ENCODE results near the gene OR2L5. TPM values are rescaled to one million over a fixed set of nuclear protein-coding genes. Genes with fewer than 3 reads are reported as not detected.

OR2L5 gene
- total and polyA plus RNA-seq, 2 of the 13 experiments (the other 11 are each of a cell fraction or from before 2014, with no cell fraction given): not detected

GRCh38 chr1:248055261-248055660 is 41.8 kb downstream of the OR2L5 start:
- no TSS peak for BruUV-seq (replicated peaks)
- POLR2A ChIA-PET: no interaction called here
- Histone ChIP-seq H3K4me1 (ENCODE audit: insufficient read depth, low read length) (no peaks in the 10 kb centered on the region), H4K20me1 (ENCODE audit: insufficient read depth, low read length) (no peaks in the 10 kb centered on the region), H3K4me3 (replicated peaks in 1 of 3; ENCODE audit: insufficient read depth in 1 of 3, low read depth in 2 of 3, low read length in 3 of 3) (no peak overlapping the region), H2AFZ (ENCODE audit: low read length) (no peak overlapping the region), H3K79me2 (ENCODE audit: insufficient read depth, low read length) (no peaks in the 10 kb centered on the region), H3K27me3 (ENCODE audit: control insufficient read depth in 1 of 2, insufficient read depth in 2 of 2, low read length in 2 of 2) (no peaks in the 10 kb centered on the region), H3K36me3 (replicated peaks in 1 of 2; ENCODE audit: control insufficient read depth in 1 of 2, insufficient read depth in 2 of 2, low read length in 2 of 2) (no peaks in the 10 kb centered on the region), H3K4me2 (ENCODE audit: low read depth, low read length) (no peak overlapping the region), H3K27ac (ENCODE audit: extremely low read length, insufficient read depth, low read length) (no peak overlapping the region), H3K9ac (ENCODE audit: insufficient read depth, low read depth, low read length) (no peak overlapping the region), H3K9me3 (ENCODE audit: low read length) (peaks cover 80% of the 10 kb centered on the region)
- no peak for ATAC-seq
- TF ChIP-seq ZUFSP (CRISPR knock-in tag; IDR thresholded peaks at IDR 0.05; ENCODE audit: borderline replicate concordance) (no peak), ZNF501 (CRISPR knock-in tag; IDR thresholded peaks at IDR 0.05) (no peak), ZNF644 (CRISPR knock-in tag; IDR thresholded peaks at IDR 0.05; ENCODE audit: low read depth) (no peak)
- FAIRE-seq: no peak
- no peak for DNase-seq (ENCODE audit: low spot score)
- in situ Hi-C loops (cut with HindIII; ENCODE audit: extremely low pct_ligation_motif_present, low pct_unique_long_range_greater_than_20kb): no loop called here
- intact Hi-C loops (cut with micrococcal nuclease; ENCODE audit: unreplicated experiment): no loop called here
- CTCF ChIA-PET (ENCODE audit: low intra/inter-chr PET ratio, low total read pairs): no interaction called here
- WGBS (ENCODE audit: low lambda C conversion rate): 0% methylated on average over 2 of the region's 2 CpGs

DNA sequence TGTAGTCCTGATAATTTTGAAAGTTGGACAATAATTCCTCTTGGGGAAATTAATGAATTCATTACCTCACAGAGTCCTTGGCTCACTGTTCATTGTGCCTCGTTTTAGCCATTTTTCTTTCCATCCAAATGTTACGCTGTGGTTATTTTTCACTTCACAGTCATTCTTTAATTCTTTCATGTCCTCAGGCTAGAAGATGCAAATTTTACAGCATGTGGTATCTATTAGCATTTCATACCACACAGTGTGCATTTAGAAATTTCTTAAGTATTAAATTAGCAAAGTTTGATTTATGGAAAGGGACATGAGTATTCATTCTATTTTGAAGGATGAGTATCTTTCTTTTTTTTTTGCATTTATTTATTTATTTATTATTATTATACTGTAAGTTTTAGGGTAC is 51.6 kb downstream of the OR2L5 start:
- FAIRE-seq: no peak
- POLR2A ChIA-PET: no interaction called here
- TF ChIP-seq NCOA1 (CRISPR knock-in tag; IDR thresholded peaks at IDR 0.05) (no peak), ZNF350 (CRISPR knock-in tag; IDR thresholded peaks at IDR 0.05; ENCODE audit: borderline replicate concordance, low read depth) (no peak), ZNF143 (CRISPR knock-in tag; IDR thresholded peaks at IDR 0.05) (no peak), SMAD1 (CRISPR knock-in tag; IDR thresholded peaks at IDR 0.05; ENCODE audit: borderline replicate concordance, low read depth) (no peak), ATF4 (CRISPR knock-in tag; IDR thresholded peaks at IDR 0.05) (no peak), SALL2 (CRISPR knock-in tag; IDR thresholded peaks at IDR 0.05) (no peak), ZFX (CRISPR knock-in tag; IDR thresholded peaks at IDR 0.05; ENCODE audit: low read depth) (no peak), ZNF644 (CRISPR knock-in tag; IDR thresholded peaks at IDR 0.05; ENCODE audit: low read depth) (no peak), ZNF776 (CRISPR knock-in tag; IDR thresholded peaks at IDR 0.05) (no peak), MATR3 (CRISPR knock-in tag; IDR thresholded peaks at IDR 0.05) (no peak), SRSF1 (optimal IDR thresholded peaks at IDR 0.05; ENCODE audit: low read depth, low read length) (no peak), MBD4 (IDR thresholded peaks at IDR 0.05; ENCODE audit: borderline replicate concordance, low read length) (no peak), SNAPC2 (CRISPR knock-in tag; IDR thresholded peaks at IDR 0.05) (no peak), ZNF879 (CRISPR knock-in tag; IDR thresholded peaks at IDR 0.05) (no peak), KAT8 (CRISPR knock-in tag; IDR thresholded peaks at IDR 0.05) (no peak), RBFOX2 (IDR thresholded peaks at IDR 0.05; ENCODE audit: low read depth, low read length) (no peak)

More for the DNA sequence above, 51.6 kb downstream of the OR2L5 start:
- peaks cover 58% of the 10 kb centered on the region for H3K9me3 ChIP-seq (ENCODE audit: low read length)
- in situ Hi-C loops (cut with HindIII; ENCODE audit: extremely low pct_ligation_motif_present, low pct_unique_long_range_greater_than_20kb) (no loop called here), intact Hi-C loops (cut with micrococcal nuclease; ENCODE audit: unreplicated experiment) (no loop called here)
- no peak overlapping the region for H3K9ac ChIP-seq (ENCODE audit: insufficient read depth, low read depth, low read length)
- WGBS (ENCODE audit: low lambda C conversion rate): 20% methylated on average over 2 of the region's 2 CpGs
- no peaks in the 10 kb centered on the region for H3K4me1 ChIP-seq (ENCODE audit: insufficient read depth, low read length)
- H4K20me1 ChIP-seq (ENCODE audit: insufficient read depth, low read length): no peaks in the 10 kb centered on the region
- no TSS peak for BruUV-seq (replicated peaks)
- no peak for DNase-seq (ENCODE audit: low spot score)
- H3K4me2 ChIP-seq (ENCODE audit: low read depth, low read length): no peak overlapping the region
- no peaks in the 10 kb centered on the region for H3K27me3 ChIP-seq (ENCODE audit: control insufficient read depth in 1 of 2, insufficient read depth in 2 of 2, low read length in 2 of 2)
- H3K79me2 ChIP-seq (ENCODE audit: insufficient read depth, low read length): no peaks in the 10 kb centered on the region
- H3K4me3 ChIP-seq (replicated peaks in 1 of 3; ENCODE audit: insufficient read depth in 1 of 3, low read depth in 2 of 3, low read length in 3 of 3): no peak overlapping the region
- CTCF ChIA-PET (ENCODE audit: low intra/inter-chr PET ratio, low total read pairs): no interaction called here
- H3K36me3 ChIP-seq (replicated peaks in 1 of 2; ENCODE audit: control insufficient read depth in 1 of 2, insufficient read depth in 2 of 2, low read length in 2 of 2): no peaks in the 10 kb centered on the region
- H3K27ac ChIP-seq (ENCODE audit: extremely low read length, insufficient read depth, low read length): no peak overlapping the region
- ATAC-seq: no peak
- no peak overlapping the region for H2AFZ ChIP-seq (ENCODE audit: low read length)
